GM18511 (cell line): ENCODE data around the gene KLHL15.
A peak's percentile ranks its signal among the peaks of the same experiment; 100 is the strongest.

Experiments used
- ATAC-seq: cut with Tn5 transposase; IDR thresholded peaks from one replicate; pipeline ENCODE4 v1.9.1; 2021; ENCODE audit warnings: mild to moderate bottlenecking, moderate library complexity; ENCODE audit not compliant: unreplicated experiment

Gene KLHL15

DNA sequence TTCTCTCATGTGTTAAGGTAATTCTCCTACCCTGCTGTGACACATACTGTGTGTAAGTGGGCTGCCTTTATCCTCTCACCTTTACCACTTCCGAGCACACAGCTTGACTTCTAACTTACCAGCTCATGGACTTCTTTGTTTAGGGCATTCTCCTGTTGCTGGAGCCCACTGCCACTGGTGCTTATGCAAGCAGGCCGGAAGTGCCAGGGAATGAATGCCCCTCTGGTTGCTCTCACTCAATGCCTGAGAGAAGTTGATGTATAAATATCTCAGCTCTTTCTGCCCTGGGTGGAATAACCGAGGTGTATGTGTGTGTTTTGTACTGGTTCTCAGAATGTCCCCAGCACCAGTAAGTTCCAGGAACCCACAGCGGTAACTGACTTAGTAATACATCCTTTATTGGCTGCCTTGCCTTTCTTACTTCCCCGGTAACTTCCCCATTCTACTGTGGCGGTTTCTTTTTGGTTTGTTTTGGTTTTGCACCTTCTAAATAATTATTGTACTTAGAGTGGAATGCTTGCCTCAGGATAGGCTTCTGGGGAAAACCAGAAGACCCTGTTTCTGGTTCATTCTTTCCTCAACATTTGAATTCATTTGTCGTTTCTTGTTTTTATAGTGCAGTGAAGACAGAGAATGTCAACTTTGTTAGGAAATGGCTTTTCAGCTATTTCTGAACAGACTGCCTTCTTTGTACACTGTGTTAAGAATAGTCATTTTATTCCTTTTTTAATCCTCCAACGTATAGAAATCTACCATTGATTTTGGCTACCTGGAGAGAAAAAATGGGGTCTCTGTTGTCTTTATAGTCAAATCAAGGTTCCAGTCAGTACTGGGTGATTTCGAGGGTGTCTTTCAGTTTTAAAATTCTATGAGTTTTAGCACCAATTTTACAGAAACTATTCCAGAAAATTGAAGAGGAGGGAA is 73.7 kb downstream of the KLHL15 start:
- peak; percentile 95 for ATAC-seq

DNA sequence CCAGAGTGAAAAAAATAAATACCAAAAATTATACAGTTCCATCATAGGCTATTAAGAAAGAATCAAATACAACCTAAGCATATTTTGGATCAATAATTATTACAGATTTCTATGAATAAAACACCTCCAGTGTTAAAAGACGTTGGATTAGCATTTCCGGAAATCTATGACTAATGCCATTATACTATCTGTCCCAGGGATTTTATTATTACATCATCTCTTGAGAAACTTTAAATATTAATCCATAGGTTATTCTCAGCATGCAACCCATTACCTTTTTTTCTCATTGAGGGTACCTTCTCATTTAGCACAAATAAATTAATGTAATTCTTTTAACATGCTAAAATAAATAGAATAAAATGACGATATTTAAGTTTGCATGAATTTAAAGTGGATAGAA is 74.6 kb downstream of the KLHL15 start:
- ATAC-seq = no peak

DNA sequence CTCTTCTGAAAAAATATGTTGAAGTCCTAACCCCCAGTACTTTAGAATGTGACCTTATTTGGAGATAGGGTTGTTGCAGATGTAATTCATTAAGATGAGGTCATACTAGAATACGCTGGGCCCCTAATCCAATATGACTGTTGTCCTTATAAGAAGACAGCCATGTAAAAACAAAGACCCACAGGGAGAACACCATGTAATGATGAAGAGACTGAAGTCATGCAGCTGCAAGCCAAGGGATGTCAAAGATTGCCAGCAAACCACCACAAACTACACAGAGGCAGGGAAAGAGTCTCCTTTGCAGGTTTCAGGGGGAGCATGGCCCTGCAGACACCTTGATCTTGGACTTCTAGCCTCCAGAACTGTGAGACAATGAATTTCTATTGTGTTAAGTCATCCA is 81.8 kb downstream of the KLHL15 start:
- no peak for ATAC-seq

DNA sequence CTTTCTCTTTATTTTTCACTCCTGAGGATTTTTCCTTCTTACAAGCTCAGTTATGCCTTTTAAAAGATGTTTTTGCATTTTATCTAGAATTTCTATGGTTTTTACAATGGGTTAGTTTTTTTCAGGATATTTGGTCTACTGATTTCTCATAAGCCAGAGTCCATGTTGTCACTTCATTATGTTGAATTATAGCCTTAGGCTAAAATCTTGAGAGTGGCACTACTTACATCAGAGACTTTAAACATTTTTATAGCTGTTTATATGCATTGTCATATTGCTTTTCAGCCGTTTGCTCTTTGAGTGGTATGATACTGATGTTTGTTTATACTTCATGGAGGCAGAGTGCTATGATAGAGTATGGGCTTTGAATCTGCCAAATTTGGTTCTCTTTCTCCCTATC is 82.8 kb downstream of the KLHL15 start:
- no peak for ATAC-seq

DNA sequence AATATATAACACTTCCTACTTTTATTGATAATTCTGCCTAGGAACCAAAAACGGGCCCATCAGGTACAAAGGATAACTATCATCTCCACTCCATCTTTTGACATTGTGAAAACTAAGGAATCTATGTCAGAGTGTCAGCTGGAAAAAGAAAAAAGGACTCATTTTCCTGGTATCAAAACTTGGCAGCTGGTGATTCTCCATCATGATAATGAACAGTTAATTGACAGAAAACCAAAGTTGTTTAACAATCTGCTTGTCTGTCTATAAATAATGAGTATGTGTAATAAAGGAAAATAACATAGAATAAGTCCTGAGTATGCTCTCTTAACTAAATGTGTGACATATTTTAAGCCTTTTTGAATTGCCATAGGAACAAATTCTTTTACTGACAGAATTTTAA is 87.8 kb downstream of the KLHL15 start:
- ATAC-seq = no peak

DNA sequence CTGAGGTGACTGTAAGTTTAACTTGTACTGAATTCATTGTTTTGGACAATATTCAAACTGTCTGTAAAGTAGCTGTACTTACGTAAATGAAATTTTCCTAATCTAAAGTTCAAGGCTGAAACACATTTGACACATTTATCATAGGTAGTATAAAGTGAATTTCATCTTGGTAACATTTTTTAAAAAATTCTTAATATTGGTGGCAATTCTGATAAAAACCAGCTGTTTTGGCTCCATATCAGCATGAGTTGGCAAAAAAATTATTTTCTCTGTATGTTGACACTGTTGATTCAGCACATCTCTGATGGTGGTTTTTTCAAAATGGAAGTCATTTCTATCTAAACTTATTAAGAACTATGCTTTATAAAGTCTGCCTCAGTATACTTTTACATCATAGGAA is 88.3 kb downstream of the KLHL15 start:
- no peak for ATAC-seq

DNA sequence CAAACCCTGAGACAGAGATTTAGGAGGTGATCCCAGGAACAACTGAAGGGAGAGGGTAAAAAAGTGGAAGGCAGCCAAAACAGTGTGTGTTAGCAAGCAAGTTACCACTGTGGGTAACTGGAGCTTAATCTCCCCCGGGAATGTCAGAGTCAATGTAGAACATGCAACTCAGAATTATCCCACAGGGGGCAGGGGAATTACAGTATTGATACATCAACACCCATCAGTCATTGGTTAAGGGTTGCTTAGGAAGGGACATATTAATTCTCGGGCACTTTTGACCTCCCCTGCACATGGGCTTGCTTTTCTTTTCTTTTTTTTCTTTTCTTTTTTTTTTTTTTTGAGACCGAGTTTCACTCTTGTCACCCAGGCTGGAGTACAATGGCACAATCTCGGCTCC is 89.9 kb downstream of the KLHL15 start:
- no peak for ATAC-seq

DNA sequence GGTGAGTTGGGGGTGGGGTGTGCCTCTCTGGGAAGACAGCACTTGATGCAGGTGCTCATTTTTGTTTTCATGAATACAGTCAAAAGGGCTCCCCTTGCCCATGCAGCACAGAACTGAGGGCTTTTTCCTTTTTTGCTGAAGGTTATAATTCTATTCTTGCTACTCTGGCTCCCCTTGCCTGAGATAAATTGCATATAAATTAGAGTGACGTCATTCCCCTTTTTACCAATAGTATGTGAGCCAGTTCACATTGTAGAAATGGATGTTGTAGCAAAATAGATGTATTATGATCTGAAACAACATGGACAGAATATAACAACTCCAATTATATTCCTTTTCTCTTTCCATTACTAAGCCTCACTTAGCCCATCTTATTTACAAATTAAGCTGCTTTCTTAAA is 90.8 kb downstream of the KLHL15 start:
- ATAC-seq = no peak

DNA sequence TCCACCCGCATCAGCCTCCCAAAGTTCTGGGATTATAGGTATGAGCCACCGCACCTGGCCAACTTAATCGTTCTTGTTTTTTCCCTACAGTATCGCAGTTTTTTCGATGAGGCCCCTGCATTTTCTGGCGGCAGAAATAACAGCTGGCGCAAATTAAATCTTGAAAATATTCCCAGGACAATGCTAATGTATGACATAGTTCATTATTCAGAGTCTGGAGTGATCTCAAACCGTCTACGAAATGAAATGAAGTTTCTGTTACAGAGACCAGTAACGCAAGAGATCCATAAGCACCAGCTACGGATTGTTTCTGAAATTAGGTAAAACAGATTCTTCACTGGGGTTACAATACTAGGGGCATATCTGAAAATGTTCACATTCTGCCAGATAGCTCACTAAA is 91.9 kb downstream of the KLHL15 start:
- no peak for ATAC-seq
